Hepatocyte (in vitro differentiated cells): ENCODE measurements around the gene LDB2. TPM values are rescaled to one million over a fixed set of nuclear protein-coding genes. Genes with fewer than 3 reads are reported as not detected.
A peak's percentile ranks its signal among the peaks of the same experiment; 100 is the strongest.

Source experiments
- DNase-seq: peaks from one replicate; pipeline ENCODE4 v3.0.0-alpha.2; 2016; ENCODE audit warnings: low spot score
- H2AFZ ChIP-seq: fragments of 200-600 bp; sonication (generic); 2 replicates; pipeline ENCODE4 v1.6.0; 2016; ENCODE audit warnings: antibody characterized with exemption, mild to moderate bottlenecking
- H3K27ac ChIP-seq: fragments of 200-600 bp; sonication (generic); 2 replicates; pipeline ENCODE4 v1.5.1; 2016; ENCODE audit warnings: mild to moderate bottlenecking
- H3K27me3 ChIP-seq: fragments of 200-600 bp; sonication (generic); 2 replicates; pipeline ENCODE4 v1.6.1; 2016
- H3K36me3 ChIP-seq: fragments of 200-600 bp; sonication (generic); replicated peaks from 2 replicates; pipeline ENCODE4 v1.5.1; 2016; ENCODE audit warnings: low read depth; ENCODE audit not compliant: insufficient read depth
- H3K4me1 ChIP-seq: fragments of 200-600 bp; sonication (generic); 2 replicates; pipeline ENCODE4 v1.5.1; 2016; ENCODE audit warnings: mild to moderate bottlenecking, moderate library complexity; ENCODE audit not compliant: insufficient read depth
- H3K4me2 ChIP-seq: fragments of 200-600 bp; sonication (generic); 2 replicates; pipeline ENCODE4 v1.6.0; 2016
- H3K4me3 ChIP-seq: fragments of 200-600 bp; sonication (generic); 2 replicates; pipeline ENCODE4 v1.5.1; 2016; ENCODE audit warnings: mild to moderate bottlenecking
- H3K79me2 ChIP-seq: fragments of 200-600 bp; sonication (generic); 2 replicates; pipeline ENCODE4 v1.6.0; 2017; ENCODE audit warnings: mild to moderate bottlenecking
- H3K9me2 ChIP-seq: fragments of 200-600 bp; sonication (generic); replicated peaks from 2 replicates; pipeline ENCODE4 v1.6.0; 2017; ENCODE audit warnings: mild to moderate bottlenecking; ENCODE audit not compliant: insufficient read depth
- H3K9me3 ChIP-seq: fragments of 200-600 bp; sonication (generic); 2 replicates; pipeline ENCODE4 v1.5.1; 2016; ENCODE audit warnings: low read depth, mild to moderate bottlenecking
- H4K20me1 ChIP-seq: fragments of 200-600 bp; sonication (generic); 2 replicates; pipeline ENCODE4 v1.6.0; 2016; ENCODE audit warnings: mild to moderate bottlenecking; ENCODE audit not compliant: insufficient read depth, poor library complexity, severe bottlenecking
- EZH2 ChIP-seq: fragments of 200-600 bp; sonication (generic); IDR thresholded peaks from 2 replicates; pipeline ENCODE4 v1.6.1; 2016; ENCODE audit warnings: antibody characterized with exemption, mild to moderate bottlenecking, borderline replicate concordance
- EZH2phosphoT487 ChIP-seq: fragments of 200-600 bp; sonication (generic); IDR thresholded peaks from one replicate; pipeline ENCODE4 v1.6.1; 2018; ENCODE audit warnings: antibody characterized with exemption, mild to moderate bottlenecking, low read depth, moderate library complexity; ENCODE audit not compliant: unreplicated experiment, severe bottlenecking
- WGBS: methylation state at CpG from one replicate; pipeline ENCODE4 v1.1.6; 2016; ENCODE audit warnings: low lambda C conversion rate; ENCODE audit errors: missing lambda C conversion rate; 5-methylcytosine and 5-hydroxymethylcytosine counted together
- polyA plus RNA-seq: library from polyadenylated mRNA; unstranded; fragments of >200 nt; fragmentation: Nextera tagmentation; extraction: Ambion mirVana; gene quantifications from 2 replicates; pipeline ENCODE4 v1.2.1, GENCODE V29; 2016
- total RNA-seq: library from RNA; depleted of rRNA; stranded (reverse); fragments of >200 nt; gene quantifications from 2 replicates; pipeline ENCODE4 v1.2.3, GENCODE V29; 2014
- TF ChIP-seq, protein P1 (sequence below): fragments of 200-600 bp; sonication (generic); IDR thresholded peaks from 2 replicates; pipeline ENCODE4 v1.5.1; 2016; ENCODE audit warnings: antibody characterized with exemption, mild to moderate bottlenecking; ENCODE audit not compliant: poor library complexity

The LDB2 gene
- total and polyA plus RNA-seq, 2 experiments from 2014 or later, result 8.7 to 20.3 TPM

DNA sequence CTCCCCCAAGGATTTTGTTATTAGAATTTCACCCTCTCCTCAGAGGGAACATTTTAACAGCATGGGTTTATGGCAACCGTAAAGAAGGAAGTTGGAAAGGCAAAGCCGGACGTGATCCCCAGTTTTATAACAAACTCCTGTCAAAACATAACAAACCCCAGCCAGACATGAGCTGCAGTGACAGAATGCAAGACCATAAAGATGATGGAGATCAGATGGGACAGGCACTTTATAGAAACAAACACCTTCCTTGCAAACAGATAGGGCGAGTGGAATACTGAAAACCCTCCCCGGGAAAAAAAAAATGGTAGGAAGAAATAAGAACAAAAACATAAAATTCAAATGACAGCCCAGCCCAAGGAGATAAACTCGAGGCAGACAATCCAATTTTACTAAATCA lies 281.4 kb downstream of the LDB2 start:
- WGBS, result 41% methylated on average over 6 of the region's 6 CpGs
- Histone ChIP-seq H3K4me2 (peak overlapping the region; percentile 49), H3K36me3 (no peaks in the 10 kb centered on the region), H3K27ac (no peak overlapping the region), H3K9me3 (no peaks in the 10 kb centered on the region), H3K79me2 (no peaks in the 10 kb centered on the region), H3K4me1 (no peaks in the 10 kb centered on the region), H3K4me3 (no peak overlapping the region), H3K27me3 (no peaks in the 10 kb centered on the region), H3K9me2 (no peaks in the 10 kb centered on the region), H2AFZ (no peak overlapping the region), H4K20me1 (no peaks in the 10 kb centered on the region)
- DNase-seq, result peak; percentile 8
- TF ChIP-seq, protein P1, sequence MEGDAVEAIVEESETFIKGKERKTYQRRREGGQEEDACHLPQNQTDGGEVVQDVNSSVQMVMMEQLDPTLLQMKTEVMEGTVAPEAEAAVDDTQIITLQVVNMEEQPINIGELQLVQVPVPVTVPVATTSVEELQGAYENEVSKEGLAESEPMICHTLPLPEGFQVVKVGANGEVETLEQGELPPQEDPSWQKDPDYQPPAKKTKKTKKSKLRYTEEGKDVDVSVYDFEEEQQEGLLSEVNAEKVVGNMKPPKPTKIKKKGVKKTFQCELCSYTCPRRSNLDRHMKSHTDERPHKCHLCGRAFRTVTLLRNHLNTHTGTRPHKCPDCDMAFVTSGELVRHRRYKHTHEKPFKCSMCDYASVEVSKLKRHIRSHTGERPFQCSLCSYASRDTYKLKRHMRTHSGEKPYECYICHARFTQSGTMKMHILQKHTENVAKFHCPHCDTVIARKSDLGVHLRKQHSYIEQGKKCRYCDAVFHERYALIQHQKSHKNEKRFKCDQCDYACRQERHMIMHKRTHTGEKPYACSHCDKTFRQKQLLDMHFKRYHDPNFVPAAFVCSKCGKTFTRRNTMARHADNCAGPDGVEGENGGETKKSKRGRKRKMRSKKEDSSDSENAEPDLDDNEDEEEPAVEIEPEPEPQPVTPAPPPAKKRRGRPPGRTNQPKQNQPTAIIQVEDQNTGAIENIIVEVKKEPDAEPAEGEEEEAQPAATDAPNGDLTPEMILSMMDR, result no peak
- TF ChIP-seq EZH2phosphoT487, result no peak
- no peak for TF ChIP-seq EZH2

DNA sequence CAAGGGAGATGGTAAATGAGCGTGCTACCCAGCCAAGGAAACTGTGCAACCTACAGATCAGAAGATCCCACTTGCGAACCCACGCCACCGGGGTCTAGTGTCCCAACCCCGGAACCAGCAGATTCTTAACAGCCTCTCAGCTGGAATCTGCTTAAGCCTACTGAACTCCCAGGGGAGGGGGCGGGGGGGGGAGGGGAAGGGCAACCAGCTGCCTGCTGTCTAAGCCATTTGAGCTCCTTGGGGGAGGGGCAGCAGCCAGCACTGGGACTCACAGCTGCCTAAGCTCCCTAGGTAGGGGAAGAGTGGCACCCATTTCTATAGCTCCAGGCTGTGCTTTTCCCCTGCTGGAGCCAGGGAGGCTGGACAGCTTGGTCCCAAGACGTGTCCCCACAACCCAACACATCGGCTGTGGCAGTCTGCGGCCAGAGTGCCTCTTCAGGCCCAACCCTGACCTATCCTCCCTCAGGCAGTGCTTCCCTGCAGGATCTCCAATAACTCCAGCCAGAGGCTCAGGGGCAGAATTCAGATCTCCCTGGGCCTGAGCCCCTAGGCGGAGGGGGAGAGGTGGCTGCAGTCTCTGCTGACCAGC lies 289.2 kb downstream of the LDB2 start:
- Histone ChIP-seq H3K27ac (no peak overlapping the region), H3K9me3 (no peaks in the 10 kb centered on the region), H3K36me3 (no peaks in the 10 kb centered on the region), H3K4me2 (no peak overlapping the region), H3K9me2 (no peaks in the 10 kb centered on the region), H2AFZ (no peak overlapping the region), H3K4me1 (no peaks in the 10 kb centered on the region), H3K79me2 (no peaks in the 10 kb centered on the region), H3K27me3 (no peaks in the 10 kb centered on the region), H3K4me3 (no peak overlapping the region), H4K20me1 (no peaks in the 10 kb centered on the region)
- DNase-seq, result no peak
- 69% methylated on average over 10 of the region's 10 CpGs for WGBS
- no peak for TF ChIP-seq EZH2phosphoT487
- TF ChIP-seq EZH2, result no peak
- TF ChIP-seq, protein P1, result no peak

DNA sequence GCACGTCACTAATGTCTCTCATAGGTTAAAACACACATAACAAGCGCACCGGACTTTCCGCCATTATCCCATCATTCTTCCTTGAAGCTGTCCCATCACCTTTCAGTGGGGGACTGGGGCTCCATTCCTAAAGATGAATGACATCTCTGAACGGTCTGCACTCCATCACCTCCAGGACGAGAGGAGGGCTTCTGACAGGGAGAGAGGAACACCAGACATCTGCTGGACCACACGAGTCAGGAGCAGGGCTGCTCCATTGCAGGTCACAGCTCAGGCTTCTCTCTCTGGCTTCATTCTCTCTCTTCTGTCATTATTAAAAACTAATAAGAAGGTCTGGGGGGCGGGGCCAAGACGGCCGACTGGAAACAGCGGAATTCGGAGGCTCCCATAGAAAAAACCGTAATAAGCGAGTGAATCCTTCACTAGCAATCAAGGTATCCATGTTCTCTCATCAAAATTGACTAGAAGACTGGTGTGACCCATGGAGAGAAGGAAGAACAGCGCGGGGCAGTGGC lies 289.8 kb downstream of the LDB2 start:
- H3K79me2 ChIP-seq, result no peaks in the 10 kb centered on the region
- no peak for TF ChIP-seq EZH2
- no peak for TF ChIP-seq EZH2phosphoT487
- TF ChIP-seq, protein P1, result no peak
- H3K27ac ChIP-seq, result no peak overlapping the region
- DNase-seq, result no peak
- no peaks in the 10 kb centered on the region for H3K9me2 ChIP-seq
- no peaks in the 10 kb centered on the region for H3K36me3 ChIP-seq
- H4K20me1 ChIP-seq, result no peaks in the 10 kb centered on the region
- no peaks in the 10 kb centered on the region for H3K27me3 ChIP-seq
- no peak overlapping the region for H3K4me2 ChIP-seq
- H3K9me3 ChIP-seq, result no peaks in the 10 kb centered on the region
- WGBS, result 91% methylated on average over 16 of the region's 16 CpGs
- no peaks in the 10 kb centered on the region for H3K4me1 ChIP-seq
- no peak overlapping the region for H2AFZ ChIP-seq
- no peak overlapping the region for H3K4me3 ChIP-seq
